Pons (tissue), 1 donor: Measurements from ENCODE around the gene GABRB1.

Experiments
- DNase-seq: peaks from one replicate; pipeline ENCODE4 v3.0.0-alpha.2; 2016; ENCODE audit warnings: low spot score

The GABRB1 gene

DNA sequence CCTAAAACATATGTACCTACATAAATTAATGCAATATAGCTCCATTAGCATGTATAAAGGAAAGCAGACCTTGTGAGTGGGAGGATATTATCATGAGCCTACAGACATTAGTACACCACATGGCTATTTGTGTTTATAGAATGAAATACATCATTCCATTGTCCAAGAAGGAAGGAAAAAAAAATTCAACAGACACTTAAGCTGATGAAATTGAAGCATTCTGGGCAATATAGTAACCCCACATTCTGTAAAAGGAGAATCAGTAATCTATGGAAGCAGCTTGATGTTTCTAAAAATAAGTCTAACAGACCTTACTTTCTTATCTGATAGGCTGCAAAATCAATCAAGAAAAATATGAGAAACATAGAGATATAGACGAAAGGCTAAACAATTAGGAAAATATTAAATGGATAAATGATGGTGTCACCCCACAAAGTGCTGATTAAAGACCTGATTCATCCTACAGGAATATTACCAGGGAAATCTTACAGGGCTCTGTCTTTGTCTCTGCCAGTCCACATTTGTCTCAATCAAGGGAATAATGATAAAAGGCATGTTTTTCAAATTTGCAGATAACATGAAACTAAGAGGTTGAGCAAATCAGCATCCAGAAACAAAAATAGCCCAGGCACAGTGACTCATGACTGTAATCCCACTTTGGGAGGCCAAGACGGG is 355.3 kb downstream of the GABRB1 start:
- DNase-seq = no peak

DNA sequence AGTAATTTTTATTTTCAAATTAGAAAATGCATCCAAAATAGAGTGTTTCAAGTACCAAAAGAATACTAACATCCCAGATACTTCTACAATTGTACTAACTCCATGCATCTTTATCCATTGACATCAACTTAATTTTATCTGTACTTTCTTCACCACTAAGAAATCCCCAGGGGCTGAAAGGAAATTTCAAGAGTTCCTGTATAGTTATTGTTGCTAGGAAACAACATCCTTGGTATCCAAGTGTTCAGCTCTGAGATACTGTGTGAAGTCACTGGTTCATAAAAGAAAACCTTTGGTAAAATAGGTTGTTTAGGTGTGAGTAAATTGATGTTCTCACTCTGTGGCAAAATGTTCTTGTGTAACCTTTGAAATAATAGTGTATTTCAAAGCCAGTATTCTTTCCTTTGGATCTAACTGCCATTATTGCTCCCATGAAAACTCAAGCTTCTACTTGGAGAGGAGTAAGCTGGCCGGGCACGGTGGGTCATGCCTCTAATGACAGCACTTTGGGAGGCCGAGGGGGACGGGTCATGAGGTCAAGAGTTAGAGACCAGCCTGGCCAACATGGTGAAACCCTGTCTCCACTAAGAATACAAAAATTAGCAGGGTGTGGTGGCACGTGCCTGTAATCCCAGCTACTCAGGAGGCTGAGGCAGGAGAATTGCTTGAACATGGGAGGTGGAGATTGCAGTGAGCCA is 359.2 kb downstream of the GABRB1 start:
- DNase-seq = no peak

DNA sequence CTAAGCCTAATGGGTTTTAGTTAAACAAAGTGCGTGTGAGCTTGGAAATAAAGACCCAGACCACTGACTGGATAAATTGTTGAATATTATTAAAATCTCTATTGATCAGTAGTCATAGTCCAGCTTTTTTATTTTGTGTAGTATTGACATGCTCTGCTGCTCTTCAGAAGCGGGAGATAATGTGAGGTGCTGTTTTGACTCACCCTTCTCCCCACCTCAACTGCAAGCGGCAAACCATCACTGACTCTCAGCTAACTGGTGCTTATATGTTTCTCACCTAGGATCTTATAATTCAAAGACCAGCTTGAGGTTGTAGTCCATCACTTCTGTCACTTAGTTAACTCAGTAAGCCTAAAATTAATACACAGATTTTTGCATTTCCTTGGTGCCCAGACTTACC is 359.9 kb downstream of the GABRB1 start:
- DNase-seq = no peak

DNA sequence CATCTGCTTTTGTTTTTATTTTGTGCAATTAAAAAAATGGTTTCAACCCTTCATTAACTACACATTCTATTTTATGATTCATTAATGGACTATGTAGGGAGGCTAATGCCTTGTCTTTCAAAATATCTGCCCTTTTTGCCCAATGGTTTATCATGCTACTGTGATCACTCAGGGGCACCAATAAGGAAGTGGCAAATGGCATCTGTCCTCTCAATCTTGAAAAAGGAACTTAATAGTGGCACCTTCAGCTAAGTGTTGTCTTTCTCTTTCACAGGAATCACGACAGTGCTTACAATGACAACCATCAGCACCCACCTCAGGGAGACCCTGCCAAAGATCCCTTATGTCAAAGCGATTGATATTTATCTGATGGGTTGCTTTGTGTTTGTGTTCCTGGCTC is 375.0 kb downstream of the GABRB1 start:
- DNase-seq = no peak

DNA sequence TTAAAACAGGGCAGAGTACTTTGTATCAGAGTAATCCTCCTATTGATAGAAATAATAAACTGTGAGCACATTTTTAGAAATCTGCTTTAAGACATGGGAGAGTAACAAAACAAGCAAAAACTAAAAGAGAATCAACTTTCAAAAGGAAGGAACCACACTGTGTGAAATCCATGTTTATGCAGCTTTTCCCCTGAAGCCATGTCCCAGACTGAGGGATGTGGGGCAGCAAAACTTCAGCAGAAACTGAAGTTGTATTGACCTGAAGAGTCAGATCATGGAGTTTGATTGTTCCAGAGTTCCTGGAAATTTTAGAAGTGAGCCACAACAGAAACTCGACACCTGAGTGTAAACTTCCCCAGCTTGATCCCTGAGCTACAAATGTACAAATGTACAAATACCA is 378.9 kb downstream of the GABRB1 start:
- no peak for DNase-seq

DNA sequence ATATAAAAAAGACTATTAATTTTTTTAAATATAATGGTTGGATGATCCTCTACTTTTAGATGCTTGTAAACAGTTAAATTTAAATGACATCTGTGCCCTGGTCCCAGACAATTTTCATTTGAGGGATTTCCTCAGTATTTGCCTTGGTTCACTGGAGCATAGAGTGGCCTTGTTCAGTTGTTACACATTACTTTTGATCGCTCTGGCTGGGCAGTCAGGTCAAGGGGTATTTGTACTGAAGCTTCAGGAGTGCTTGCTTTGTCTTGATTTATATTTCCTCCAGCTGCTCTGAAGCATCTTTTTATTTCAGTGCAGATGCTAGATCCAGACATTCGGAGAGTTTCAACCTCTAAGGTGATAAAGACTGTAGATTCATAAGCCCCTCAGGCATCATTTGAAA is 382.2 kb downstream of the GABRB1 start:
- no peak for DNase-seq

DNA sequence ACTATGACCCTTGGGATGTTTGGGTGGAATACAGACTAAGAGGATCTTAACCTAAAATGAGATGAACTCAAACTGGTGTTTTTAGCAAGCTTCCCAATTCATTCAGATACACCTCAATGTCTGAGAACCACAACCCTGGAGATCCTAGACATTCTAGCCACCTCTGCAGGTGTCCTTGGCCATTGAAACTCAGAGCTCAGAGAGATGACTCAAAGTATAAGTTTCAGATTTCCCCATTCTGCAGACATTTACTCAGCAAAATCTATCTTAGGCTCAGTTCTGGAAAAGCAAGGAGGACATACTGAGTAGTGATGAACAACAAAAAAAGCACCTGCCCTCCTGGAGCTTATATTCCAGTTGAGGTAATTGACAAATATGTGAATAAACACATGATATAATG is 384.4 kb downstream of the GABRB1 start:
- no peak for DNase-seq

DNA sequence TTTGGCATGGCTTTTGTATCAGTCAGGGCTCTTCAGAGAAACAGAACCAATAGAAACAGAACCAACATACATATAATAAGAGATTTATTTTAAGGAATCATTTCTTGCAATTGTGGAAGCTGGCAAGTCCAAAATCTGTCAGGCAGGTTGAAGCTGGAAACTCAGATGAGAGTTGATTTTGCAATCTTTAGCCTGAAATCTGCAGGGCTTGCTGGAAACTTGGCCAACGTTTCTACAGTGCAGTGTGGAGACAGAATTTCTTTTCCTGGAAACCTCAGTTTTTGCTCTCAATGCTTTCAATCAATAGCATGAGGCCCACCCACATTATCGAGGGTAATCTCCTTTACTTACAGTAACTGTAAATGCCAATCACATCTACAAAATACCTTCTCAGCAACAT is 386.8 kb downstream of the GABRB1 start:
- peak; percentile 2 for DNase-seq

DNA sequence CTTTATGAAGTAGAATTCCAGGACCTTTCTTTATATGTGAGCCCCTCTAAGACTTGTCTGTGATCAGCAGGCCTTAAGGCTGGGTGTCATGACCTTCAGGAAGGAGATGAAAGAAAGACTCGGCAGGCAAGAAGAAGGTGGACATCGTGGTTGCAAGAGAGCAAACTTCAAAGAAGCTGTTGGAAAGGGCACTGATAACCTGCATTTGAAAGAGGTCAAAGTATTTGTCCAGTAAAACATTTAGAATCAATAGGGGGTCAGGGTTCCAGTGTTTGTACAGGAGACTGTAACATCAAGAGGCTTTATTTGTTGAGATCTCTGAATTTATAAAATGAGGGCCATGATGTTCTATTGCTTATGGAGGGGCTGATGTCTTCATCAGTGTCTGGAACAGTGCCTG is 387.9 kb downstream of the GABRB1 start:
- no peak for DNase-seq

DNA sequence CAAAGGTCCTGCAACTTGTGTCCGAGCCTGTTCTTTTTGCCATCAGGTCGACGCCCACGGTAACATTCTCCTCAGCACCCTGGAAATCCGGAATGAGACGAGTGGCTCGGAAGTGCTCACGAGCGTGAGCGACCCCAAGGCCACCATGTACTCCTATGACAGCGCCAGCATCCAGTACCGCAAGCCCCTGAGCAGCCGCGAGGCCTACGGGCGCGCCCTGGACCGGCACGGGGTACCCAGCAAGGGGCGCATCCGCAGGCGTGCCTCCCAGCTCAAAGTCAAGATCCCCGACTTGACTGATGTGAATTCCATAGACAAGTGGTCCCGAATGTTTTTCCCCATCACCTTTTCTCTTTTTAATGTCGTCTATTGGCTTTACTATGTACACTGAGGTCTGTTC is 394.3 kb downstream of the GABRB1 start:
- no peak for DNase-seq

DNA sequence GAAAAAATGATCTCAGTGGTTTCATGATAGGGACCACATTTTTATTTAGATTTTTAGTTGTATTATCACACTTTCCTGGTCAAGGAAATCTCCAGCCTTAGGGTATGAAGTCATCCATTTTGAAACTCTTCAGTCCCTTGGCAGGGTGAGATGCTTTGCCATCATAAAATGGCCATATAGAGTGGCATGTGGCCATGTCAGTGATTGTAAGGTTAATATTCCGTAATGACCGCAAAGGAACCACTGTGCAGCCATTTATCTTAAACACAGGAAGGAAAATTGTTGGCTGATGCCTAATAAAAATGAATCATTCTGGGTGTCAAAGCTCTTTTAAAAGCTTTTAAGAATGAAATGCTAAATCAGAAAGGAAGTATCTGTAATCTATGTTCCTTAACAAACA is 396.6 kb downstream of the GABRB1 start:
- no peak for DNase-seq

DNA sequence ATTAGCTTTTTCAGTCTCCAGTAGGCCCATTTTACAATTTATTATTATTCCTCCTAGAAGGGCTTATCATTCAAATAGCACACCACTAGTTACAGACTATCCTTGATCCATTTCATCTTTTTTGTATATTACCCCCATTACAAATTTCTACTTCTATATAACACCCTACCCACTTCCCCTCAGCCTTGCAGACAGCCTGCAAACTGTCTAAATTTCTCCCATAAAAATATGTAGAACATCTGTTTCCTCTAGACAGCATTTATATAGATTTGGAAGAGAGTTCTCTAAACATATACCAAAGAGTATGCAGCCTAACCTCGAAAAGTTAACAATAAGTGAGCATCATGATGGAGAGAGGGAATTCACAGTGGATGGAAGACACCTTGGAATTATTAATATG is 401.4 kb downstream of the GABRB1 start:
- no peak for DNase-seq

DNA sequence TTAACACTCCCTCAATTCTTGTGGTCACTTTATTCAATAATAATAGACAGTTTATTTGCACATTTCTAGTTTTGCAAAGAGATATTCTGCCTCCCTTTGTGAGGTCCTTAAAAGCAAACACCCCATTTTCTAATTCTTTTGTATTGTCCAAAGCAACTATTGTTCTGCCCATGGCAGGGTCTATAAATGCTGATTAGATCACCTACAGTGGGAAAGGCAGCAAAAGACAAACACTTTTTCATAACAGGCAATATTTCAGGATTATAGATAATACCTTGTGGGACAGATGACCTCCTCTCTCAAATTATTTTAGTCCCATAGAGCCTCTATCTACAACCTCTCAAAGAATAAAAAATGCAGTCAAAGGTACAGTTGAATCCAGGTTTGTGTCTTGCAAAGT is 403.6 kb downstream of the GABRB1 start:
- no peak for DNase-seq

DNA sequence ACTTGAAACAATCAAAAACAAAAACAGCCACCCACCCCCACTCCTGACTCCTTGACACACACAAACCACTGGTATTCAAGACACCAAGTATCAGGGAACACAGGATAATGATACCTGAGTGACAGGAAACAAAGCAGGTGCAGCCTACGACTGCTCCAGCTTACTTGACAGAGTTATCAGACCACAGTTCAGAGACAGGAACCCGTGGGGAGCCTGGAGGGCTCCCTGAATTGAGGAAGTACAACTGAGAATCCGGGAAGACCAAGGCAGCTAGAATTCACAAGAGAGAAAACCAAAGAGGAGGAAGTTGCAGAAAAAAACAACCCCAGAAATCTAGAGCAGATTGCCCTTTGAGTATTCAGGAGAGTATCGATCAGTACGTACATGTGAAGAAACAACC is 411.6 kb downstream of the GABRB1 start:
- DNase-seq = peak; percentile 78

DNA sequence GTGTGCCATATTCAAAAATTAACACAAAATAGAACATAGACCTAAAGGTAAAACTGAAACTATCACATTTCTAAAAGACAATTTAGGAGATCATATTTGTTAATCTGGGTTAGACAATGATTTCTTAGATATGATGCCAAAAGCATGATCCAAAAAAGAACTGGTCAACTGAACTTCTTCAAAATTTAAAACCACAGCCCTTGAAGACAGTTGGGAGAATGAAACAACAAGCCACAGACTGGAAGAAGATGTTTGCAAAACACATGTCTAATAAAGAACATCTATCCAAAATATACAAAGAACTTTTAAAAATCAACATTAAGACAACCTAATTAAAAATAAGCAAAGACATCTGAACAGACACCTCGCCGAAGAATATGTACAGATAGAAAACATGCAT is 412.7 kb downstream of the GABRB1 start:
- no peak for DNase-seq

DNA sequence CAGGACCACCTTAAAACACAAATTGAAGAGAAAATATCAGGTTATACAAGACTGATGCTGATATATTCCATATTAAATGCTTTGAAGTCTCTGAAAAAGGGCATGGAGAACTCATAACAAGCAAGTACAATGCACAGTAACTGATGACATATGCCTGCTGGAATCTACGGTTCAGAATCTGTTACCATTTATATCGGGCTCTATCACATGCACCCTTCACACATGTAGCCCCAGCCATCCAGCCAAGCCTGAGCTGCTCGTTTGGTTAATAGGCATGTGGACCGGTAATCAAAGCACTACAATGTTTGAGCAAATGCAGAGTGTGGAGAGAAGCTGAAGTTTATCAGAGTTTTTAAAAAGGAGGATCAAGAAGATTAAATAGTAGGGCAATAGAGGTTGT is 420.3 kb downstream of the GABRB1 start:
- no peak for DNase-seq

DNA sequence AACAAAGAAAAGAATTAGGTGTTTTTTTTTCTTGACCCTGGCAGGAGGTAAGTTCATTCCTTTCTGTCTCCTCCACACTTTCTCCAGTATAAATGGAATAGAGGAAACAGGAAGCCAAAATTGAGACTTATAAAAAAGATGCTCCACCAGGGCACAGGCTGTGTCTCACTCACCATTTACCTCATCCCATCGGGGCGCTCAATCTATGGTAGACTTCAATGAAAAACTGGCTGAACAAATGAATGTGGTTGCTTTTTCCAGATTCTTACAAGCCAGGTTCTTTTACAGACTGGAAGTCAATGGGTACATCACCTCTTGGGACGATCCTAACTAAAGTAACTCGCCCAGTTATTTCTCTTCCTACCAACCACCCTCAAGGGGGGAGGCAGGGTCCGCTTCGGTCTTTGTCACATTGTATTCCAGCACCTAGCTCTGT is 431.4 kb downstream of the GABRB1 start:
- DNase-seq = no peak

DNA sequence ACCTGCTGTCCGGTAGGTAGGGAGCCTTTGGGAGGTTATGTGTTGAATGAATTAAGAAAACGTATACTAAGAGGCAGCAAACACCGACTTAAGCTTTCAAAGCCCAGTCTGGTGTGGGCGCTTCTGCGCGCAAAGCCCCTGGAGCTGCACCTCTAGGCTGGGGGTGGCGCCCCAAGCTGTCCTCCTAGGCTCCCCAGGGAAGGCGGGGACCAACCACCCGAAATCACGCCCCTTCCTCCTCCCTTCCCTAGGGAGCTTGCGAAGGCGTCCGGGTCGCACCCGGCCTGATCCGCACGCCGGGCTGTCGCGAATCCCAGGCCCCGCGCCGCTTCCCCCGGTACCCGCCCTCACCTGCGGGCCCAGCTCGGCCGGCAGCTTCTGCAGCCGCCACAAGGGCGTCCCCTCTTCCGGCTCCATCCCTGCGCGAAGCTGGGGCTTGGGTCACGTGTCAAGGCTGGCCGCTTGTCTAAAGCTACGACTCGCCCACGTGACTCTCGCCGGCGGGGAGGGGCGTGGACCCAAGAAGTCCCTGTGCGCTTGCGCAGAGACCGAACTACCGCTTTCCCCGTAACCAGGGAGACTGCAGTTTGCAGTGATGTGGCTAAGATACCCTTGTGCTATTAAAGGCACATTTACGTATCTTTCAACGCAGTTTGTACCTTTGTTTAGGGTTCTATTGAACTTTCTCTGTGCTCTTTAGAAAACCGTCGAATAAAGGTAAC is 432.0 kb downstream of the GABRB1 start, which contains the start of gene COMMD8:
Gene COMMD8 (minus strand): TSS at position 468 of the 722 bp plus-strand sequence. CDS start 51 bp downstream, at position 417.
- peak; percentile 97 for DNase-seq

DNA sequence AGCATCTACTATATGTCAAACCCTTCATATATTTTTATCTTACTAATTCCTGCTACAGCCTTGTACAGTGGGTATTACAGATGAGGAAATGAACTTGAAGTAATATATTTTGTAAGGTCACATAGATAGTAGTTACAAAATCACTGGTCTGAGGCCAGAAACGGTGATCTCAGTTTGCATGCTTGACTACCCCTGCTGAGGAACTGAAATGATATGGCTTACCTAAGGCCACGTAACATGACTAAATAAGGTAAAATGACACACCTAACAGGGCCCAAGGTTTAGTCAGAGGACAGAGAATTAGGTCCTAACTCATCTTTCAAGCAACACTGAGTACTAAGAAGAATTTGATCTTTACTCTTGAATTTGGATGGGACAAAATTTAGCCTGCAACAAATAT is 433.6 kb downstream of the GABRB1 start:
- DNase-seq = no peak

DNA sequence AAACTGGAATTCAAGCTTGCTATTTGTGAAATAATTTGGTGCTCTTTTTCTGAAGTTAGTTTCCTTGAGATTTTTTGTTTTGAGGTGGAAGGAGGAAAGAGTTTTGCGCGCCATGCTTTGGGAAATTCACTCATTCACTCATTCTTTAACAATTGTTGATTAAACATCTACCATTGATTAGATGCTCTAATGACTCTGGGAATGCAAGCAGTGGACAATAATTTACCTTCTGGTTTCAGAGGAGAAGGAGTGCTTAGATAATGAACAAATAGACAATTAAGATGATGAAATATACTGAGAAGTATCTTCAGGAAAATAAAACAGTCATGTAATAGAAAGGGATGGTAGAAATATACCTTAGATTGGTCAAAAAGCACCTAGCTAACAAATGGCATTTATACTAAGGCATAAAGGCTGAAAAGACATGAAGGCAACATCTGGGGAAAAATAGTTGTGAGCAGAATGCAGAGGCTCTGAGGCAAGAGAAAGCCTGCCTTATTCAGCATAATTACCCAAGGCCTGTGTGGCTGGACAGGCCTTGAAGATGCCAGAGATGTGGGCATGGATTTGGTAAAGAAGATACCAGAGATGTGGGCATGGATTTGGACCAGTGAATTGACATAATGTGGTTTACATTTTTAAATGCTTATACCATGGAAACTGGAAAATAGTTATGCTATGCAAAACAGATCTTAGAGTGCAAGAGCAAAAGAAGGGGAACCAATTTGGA is 434.9 kb downstream of the GABRB1 start:
- no peak for DNase-seq

DNA sequence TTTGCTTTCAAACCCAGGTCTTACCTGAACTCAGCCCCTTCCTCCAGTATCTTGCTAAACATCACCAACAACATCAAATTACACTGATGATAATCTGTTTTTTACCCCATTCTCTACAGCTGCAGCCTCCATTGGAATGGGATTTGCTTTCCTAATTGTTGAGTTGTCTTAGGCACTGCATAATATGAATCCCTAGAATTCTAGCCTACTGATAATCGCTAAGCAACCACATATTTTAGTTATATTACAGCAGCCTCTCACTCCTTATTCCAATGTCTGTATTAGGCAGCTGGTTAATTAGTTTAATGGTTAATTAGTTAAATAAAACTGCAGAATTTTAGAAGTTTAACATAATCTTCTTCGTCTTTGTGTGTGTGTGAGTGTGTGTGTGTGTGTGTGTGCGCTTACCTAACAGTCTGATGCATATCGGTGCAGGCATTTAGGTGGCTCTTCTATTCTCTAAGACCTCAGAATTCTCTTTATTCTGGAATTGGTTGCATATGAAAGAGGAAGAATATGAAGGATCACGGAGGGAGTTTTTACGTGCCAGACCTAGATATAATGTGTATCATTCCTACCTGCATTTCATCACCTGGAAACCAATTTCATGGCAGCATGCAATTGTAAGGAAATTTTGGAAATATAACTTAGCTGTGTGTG is 437.5 kb downstream of the GABRB1 start:
- no peak for DNase-seq

DNA sequence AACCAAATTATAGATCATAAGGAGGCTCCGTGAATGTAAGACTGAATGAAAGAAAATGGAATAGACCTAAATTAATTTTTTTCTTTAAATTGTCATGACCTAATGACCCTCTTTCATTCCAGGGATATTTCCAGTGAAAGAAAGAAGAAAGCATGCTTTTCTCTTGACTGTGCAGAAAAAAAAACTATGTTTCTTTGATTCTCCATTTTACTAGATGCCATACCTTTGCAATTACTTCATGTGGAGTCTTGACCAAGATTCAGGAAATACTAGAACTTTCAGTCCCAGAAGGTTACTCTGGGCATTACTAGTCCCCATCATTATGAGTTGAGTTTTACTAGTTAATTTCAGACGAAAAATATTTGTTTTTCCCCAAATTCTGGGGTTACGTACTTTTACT is 438.6 kb downstream of the GABRB1 start:
- DNase-seq = no peak
